PFSK-1 (cell line): ENCODE measurements around the gene STARD6.

Experiments used
- FOXP2 ChIP-seq: optimal IDR thresholded peaks from 2 replicates; pipeline ENCODE3; 2011; ENCODE audit warnings: borderline replicate concordance, control low read depth, inconsistent platforms; ENCODE audit not compliant: insufficient read depth; ENCODE audit errors: extremely low read length, extremely low read depth
- POLR2AphosphoS5 ChIP-seq: IDR thresholded peaks from 2 replicates; pipeline ENCODE4 v1.6.1; 2012; ENCODE audit warnings: low read depth, mild to moderate bottlenecking, control low read depth, low read length, moderate library complexity
- REST ChIP-seq, 2 experiments: IDR thresholded peaks; 2 replicates each; pipeline versions ENCODE4 v1.6.1 to v1.8.0; 2011 to 2012; ENCODE audit warnings: low read depth in 2 of 2, low read length in 2 of 2, control low read depth in 1 of 2, inconsistent platforms in 1 of 2, mild to moderate bottlenecking in 1 of 2, moderate library complexity in 1 of 2; ENCODE audit not compliant: insufficient read depth in 1 of 2
- TAF1 ChIP-seq: IDR thresholded peaks from 2 replicates; pipeline ENCODE4 v1.6.1; 2012; ENCODE audit warnings: low read length, control low read depth, borderline replicate concordance; ENCODE audit not compliant: insufficient read depth

- no peak for TF ChIP-seq POLR2AphosphoS5
- TF ChIP-seq REST (IDR thresholded peaks at IDR 0.05; ENCODE audit: insufficient read depth in 1 of 2, low read depth in 2 of 2, low read length in 2 of 2) = no peak
- no peak for TF ChIP-seq FOXP2
- no peak for TF ChIP-seq TAF1
Measured at GRCh38 chr18:54360406-54360805, 2.7 kb upstream of the STARD6 start.
